ENCODE results near the gene SH3BP4.

- TF ChIP-seq EP300 (IDR thresholded peaks at IDR 0.05) (no peak), CTCF (IDR thresholded peaks at IDR 0.05) (peak in 1 of 4 experiments; percentile 25), POLR2A (IDR thresholded peaks at IDR 0.05) (no peak)
These were observed 136.1 kb downstream of the SH3BP4 start for GRCh38 chr2:235087832-235088495.
